HG03558 (cell line): Measurements from ENCODE around the gene TOP2A.
"Not testable (repeated sequence)": the region's sequence is repeated elsewhere in the genome, so short reads cannot be mapped to it uniquely, and the experiment has no call there.

Experiments used
- ATAC-seq: cut with Tn5 transposase; IDR thresholded peaks from one replicate; pipeline ENCODE4 v1.9.1; 2021; ENCODE audit warnings: moderate number of reproducible peaks; ENCODE audit not compliant: unreplicated experiment; ENCODE audit errors: extremely low read depth

Gene TOP2A

DNA sequence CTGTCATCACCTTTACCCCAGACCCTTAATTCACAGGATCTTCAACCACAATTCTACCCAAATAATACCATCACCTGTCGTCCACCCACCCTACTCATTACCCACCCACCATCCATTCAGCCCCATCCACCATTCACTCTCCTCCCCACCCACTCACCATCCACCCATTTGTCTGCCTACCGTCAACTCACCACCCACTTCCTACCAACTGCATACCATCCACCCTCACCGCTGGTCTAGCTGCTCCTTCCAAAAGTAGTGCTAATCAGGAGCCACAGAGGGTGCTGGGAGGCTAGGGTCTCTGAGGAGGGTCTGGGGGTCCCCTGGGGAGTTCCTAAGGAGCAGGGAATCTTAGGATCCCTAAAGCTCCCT, 13.5 kb upstream of the TOP2A start:
- no peak for ATAC-seq

GRCh38 chr17:40430272-40431230, 12.9 kb upstream of the TOP2A start:
- ATAC-seq = no peak

- no peak for ATAC-seq
These were observed 9.4 kb upstream of the TOP2A start for GRCh38 chr17:40427002-40427491.

DNA sequence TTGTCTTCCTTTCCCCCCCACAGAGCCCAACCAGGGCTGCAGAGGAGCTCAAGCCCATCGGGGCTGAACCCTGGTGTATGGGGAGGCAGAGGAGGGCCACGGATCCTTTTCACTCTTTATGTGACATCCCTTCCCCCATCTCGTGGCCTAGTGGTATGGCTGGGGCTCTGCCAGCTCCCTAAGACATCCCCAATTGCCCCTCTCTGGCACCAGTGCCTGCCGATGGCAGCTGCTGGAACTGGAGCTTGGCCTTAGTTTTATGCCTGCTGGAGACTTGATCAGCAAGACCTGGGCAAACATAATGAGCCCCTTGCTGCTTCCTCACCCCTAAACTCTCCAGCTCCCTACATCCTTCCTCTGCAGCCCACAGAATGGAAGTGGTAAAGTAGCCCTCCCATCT, 8.0 kb upstream of the TOP2A start:
- no peak for ATAC-seq

DNA sequence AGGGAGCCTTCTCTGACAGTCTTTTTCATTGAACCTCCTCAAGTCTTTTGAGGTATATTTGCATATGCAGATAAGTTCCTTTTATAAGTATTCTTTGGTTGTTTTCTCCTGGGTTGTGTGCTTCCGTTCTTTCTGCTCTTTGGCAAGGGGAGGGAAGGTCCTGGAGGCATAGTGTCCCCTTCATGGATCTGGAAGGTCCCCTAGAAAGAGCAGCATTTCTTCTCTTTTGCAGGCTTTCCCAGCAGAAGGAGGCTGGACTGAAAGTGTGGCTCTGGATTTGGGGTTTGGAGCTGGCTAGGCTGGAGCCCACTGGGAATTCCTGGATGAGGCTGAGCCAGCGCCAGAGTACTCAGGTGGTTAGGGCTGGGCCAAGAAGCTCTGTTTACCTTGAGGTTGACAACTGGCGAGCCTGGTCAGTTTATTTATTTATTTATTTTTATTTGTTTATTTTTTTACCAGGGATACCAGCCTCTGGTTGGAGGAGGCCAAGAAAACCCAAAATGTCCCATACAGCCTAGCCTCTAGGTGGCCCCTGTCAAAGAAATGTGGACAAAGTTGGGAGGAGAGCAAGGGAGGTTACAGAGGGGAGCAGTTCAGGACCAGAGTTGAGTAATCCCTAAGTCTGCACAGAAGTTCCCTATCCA, 5.4 kb upstream of the TOP2A start:
- no peak for ATAC-seq

DNA sequence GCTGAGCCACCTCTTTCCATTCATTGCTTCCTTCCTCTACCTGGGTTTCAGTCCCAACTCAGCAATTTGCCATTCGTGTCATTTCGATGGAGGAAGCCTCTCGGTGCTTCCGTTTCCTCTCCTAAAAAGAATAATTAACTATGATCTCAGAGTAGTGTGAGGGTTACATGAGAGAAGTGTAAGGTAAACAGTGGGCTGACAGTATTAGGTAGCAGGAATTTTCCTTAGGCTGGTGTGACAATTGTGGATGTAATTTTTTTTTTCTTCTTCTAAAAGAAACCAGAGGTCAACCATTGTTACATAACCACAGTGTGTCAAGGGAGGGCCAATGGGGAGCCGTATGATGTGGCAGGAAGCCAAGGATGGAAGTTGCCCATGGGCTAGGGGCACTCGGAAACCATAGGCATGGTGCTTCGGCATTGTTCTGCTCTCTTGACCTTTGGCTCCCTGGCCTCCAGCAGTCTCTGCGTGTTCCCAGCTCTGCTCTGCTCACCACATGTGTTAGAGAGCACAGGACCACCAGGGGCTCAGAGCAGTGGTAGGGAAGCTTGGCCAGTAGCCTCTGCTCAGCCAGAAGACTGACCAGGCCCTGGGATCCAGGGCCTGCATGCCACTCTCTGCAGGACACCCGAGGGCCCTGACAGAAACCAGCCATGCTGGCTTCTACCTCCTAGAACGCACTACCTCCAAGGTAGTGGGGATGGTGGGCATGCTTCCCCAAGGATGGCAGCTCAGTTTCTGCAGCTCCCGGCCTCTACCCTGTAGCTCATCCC, 2.0 kb upstream of the TOP2A start:
- no peak for ATAC-seq

DNA sequence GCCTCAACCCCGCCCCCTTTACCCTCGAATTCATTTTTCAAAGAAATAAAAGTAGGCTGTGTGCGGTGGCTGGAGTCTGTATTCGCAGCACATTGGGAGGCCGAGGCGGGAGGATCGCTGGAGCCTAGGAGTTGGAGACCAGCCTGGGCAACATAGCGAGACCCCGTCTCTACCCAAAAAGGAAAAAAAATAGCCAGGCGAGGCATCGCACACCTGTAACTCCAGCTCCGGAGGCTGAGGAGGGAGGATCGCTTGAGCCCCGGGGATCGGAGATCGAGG, 671 bp upstream of the TOP2A start:
- ATAC-seq = no peak

- ATAC-seq = no peak
These were observed 463 bp downstream of the TOP2A start for GRCh38 chr17:40417258-40417608.

DNA sequence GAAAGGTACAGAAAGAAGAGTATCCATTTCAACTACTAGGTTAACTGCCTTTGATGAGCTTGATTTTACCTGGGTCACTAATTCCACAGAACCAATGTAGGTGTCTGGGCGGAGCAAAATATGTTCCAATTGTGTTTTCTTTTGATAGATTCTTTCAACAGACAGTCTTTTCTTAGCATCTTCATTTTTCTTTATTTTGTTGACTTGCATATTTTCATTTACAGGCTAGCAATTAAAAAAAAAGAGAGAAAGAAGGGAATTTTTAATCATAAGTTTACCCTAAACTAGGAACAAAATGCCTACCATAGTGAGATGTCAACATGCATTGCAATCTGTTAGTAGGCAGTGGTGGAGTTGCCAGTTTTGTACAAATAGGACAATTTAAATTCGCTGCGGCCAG, 1.0 kb downstream of the TOP2A start:
- no peak for ATAC-seq

DNA sequence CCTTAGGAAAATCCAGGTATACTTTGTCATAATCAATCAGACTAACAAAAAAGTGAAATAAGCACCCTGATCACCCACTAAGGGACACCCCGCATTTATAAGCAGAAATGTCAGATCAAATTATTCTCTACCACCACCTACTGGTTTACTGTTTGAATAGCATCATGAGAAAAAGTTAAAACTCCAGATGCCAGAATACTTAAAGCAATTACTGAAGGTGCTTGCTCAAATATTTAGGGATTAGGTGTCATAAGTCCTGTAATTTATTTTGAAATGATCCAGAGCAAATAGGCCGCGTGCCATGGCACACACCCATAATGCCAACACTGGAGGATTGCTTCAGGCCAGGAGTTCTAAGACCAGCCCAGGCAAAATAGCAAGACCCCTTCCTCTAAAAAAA, 2.3 kb downstream of the TOP2A start:
- no peak for ATAC-seq

DNA sequence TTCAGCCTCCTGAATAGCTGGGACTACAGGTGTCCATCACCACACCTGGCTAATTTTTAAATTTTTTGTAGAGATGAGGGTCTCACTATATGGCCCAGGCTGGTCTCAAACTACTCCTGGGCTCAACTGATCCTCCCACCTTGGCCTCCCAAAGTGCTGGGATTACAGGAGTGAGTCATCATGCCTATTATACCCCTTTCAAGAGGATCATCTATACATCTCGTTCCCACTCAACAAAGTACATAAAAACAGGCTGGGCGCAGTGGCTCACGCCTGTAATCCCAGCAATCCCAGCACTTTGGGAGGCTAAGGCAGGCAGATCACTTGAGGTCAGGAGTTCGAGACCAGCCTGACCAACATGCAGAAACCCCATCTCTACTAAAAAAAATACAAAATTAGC, 3.4 kb downstream of the TOP2A start:
- not testable (repeated sequence) for ATAC-seq

DNA sequence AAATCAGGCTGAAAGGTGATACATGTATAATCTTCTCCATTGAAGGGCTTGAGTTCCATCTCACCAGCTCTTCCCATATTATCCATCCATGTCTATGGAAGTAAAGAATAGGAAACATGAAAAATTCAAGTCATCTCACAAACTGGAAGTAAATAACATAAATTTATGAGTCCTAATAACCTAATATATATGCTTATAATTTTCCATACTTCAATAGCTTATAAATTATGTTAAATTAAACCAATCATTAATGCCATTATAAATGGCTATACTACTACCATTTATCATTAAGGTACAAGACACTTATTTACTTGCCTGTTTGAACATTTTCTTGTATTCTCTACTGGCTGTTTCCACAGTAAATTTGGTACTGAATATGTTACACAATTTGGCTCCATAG, 4.8 kb downstream of the TOP2A start:
- ATAC-seq = no peak

DNA sequence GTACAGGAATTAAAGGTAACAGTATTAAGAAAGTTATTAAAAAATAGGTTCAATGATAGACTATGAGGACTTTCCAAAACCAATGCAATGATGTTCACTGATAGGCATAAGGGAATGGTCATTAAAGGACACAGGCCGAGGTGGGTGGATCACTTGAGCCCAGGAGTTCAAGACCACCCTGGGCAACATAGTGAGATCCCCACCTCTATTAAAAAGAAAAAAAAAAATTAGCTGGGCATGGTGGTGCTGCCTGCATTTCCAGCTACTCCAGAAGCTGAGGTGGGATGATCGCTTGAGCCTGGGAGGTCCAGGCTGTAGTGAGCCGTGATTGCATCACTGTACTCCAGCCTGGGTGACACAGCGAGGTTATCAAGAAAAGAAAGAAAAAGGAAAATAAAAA, 5.9 kb downstream of the TOP2A start:
- no peak for ATAC-seq

DNA sequence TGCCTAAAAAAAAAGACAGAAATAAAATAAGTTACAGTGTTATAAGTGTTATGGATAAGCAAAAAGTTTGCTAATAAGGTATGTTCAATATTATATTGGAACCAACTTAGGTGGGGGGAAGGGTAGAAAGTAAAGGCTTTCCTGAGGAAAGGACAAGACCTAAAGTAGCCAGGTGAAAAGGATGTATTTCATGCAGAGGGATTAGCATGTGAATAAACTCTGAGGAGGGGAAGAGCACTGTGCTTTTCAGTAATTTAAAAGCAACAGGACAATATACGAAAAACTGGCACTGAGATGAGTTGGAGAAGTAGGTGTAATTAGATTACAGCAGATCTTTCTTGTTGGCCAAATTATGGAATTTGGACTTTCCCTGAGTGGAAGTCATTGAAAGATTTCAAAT, 7.6 kb downstream of the TOP2A start:
- ATAC-seq = no peak

DNA sequence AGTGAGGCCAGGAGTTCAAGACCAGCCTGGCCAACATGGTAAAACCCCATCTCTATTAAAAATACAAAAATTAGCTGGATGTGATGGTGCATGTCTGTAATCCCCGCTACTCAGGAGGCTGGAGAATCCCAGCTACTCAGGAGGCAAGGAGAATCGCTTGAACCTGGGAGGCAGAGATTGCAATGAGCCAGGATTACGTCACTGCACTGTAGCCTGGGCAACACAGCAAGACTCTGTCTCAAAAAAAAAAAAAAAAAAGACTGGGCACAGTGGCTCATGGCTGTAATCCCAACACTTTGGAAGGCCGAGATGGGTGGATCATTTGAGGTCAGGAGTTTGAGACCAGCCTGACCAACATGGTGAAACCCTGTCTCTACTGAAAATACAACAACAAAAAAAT, 8.2 kb downstream of the TOP2A start:
- ATAC-seq = not testable (repeated sequence)

GRCh38 chr17:40407460-40407859, 10.2 kb downstream of the TOP2A start:
- no peak for ATAC-seq

GRCh38 chr17:40404003-40404402, 13.7 kb downstream of the TOP2A start:
- no peak for ATAC-seq

DNA sequence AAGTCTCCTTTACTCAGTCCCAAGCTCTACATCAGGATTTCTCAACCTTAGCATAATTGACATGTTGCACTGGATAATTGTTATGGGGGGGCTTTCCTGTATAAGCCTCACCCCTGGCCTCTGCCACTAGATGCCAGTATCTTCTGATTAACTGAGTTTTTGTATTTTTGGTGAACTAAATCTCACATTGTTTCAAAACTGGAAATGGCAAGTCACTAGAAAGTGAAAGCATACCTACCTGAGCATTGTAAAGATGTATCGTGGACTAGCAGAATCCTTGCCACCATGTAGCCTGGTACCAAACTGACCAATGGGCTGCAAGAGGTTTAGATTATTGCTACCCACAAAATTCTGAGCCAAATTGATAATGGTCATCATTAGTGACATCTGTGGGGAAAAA, 15.0 kb downstream of the TOP2A start:
- no peak for ATAC-seq

DNA sequence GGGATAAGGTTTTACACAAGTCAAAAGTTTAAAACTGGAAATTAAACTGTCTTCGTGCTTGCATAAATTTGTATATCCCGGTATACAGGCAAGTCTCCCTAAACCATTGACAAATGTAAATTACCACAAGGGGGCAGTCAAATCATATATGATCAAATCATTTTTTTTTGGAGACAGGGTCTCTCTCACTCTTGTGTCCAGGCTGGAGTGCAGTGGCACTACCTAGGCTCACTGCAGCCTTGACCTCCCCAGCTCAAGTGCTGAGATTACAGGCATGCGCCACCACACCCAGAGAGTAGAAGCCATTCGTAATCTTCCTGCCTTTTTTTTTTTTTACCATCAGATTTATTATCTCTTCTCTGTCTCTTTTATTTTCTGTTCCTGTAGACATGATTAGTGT, 18.5 kb downstream of the TOP2A start:
- no peak for ATAC-seq

DNA sequence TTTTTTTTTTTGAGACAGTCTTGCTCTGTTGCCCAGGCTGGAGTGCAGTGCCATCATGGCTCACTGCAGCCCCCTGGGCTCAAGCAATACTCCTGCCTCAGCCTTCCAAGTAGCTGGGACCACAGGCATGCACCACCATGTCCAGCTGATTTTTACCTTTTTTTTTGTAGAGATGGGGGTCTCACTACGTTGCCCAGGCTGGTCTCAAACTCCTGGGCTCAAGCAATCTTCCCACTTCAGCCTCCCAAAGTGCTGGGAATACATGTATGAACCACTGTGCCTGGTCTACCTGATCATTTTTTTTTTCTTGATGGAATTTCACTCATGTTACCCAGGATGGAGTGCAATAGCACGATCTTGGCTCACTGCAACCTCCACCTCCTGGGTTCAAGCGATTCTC, 31.1 kb downstream of the TOP2A start:
- not testable (repeated sequence) for ATAC-seq

DNA sequence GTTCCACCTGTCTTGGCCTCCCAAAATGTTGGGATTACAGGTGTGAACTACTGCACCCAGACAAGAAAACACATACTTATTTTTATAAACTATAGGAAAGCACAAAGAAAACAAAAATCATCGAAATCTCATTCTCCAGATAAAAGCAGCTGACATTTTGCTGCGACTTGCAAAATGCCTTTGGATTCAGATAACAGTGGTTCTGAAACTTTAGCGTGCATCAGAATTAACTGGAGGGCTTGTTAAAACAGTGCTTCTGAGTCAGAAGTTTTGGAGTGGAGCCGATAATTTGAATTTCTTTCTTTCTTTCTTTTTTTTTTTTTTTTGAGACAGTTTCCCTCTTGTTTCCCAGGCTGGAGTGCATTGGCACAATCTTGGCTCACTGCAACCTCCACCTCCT, 35.4 kb downstream of the TOP2A start:
- ATAC-seq = no peak
